Measurements from ENCODE around the gene RNF2.

RNF2 gene

DNA sequence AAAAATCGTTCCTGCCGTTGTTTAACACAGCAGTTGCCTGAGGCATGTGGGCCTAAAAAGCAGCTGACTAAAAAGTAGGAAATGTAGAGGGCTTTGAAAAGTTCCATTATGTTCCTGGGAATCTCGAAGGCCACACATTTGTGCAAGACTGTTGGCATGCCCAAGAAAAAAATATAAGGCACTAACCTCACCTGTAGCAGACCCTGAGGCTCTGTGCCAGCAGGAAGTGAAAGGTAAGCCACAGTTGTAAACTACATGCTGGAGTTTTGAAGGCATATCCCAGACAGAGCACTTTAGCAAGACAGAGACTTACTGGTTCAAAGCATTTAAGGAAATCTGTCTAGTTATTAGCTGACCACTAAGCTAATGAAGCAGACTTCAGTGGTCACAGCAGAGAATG is 58.7 kb downstream of the RNF2 start:
- no peak for DNase-seq

DNA sequence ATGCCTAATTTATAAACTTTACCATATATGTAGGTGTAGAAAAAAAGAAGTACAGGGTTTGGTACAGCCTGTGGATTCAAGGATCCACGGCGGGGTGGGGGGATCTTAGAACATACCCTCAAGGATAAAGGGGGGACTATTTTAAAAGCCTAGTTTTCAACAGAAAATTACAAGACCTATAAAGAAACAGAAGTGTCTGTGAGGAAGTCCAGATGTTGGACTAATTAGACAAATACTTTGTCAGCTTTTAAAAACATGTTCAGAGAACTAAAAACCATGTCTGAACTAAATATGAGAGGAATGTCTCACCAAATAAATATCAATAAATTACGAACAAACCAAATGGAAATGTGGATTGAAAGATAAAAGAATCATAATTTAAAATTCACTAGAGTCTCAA is 59.8 kb downstream of the RNF2 start:
- no peak for DNase-seq

DNA sequence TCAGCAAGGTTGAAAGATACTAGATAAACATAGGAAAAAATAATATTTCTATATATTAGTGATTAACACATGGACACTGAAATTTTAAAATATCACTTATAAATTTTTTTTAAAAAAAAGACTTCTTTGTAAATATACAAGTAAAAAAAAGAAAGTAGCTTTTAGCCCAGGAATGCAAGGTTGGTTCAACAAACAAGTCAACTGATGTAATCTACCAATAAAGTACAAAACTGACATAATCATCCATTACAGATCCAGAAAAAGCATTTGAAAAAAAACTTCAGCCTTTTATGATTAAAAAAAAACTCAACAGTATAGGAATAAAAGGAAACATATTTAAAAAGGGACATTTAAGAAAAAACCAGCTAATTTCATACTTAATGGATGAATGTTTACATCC is 63.0 kb downstream of the RNF2 start:
- no peak for DNase-seq

DNA sequence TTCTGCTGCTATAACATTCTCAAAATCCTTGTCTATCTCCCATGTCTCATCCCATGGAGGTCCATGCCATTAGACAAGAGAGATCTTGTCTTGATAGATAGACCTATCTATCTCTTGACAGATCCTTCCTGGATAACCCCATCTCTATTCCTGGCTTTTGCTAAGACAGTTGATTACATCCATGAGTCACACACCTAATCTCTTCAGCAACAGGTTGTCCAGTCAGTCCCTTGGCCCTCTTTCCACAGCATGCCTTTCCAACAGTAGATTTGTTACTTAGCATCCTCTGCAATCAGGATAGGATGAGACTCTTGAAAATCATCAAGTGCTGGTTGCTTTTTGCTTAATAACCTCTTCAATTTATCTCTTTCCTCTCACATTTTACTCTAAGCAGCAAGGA is 64.8 kb downstream of the RNF2 start:
- DNase-seq, result no peak

DNA sequence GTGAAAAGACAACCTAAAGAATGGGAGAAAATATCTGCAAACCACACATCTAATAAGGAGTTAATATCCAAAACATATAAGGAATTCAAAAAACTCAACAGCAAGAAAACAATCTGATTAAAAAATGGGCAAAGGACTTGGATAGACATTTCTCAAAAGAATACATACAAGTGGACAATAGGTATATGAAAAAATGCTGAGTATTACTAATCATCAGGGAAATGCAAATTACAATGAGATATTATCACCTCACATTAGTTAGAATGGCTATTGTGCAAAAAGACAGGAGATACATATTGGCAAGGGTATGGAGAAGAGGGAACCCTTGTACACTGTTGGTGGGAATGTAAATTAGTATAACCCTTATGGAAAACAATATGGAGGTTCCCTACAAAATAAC is 66.5 kb downstream of the RNF2 start:
- no peak for DNase-seq

DNA sequence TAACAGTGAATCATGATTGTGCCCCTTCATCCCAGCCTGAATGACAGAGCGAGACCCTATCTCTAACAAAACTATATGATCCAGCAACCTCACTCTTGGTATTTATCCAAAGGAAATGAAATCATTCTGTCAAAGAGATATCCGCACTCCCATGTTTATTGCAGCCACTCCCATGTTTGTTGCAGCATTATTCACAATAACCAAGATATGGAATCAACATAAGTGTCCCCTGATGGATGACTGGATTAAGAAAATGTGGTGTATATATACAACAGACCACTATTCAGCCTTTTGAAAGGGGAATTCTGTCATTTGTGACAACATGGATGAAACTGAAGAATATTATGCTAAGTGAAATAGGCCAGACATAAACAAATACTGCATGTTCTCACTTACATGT is 67.0 kb downstream of the RNF2 start:
- no peak for DNase-seq

DNA sequence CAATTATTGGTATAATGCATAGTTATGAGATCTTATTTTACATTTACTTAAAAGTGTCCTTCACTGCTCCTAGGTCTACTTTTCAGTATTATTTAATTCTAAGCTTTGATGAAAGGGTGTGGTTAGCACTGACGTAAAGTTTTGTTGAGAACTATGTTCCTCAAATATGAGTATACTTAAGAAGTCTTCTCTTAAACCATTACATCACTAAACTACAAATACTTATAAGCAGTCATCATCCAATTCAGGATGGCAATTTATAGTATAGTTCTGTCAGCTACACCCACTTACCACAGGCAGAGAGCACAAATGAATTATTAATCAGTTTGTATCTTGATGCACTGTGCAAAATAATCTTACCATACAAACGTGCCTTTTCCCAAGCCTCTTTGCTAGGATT is 84.3 kb downstream of the RNF2 start:
- no peak for DNase-seq

DNA sequence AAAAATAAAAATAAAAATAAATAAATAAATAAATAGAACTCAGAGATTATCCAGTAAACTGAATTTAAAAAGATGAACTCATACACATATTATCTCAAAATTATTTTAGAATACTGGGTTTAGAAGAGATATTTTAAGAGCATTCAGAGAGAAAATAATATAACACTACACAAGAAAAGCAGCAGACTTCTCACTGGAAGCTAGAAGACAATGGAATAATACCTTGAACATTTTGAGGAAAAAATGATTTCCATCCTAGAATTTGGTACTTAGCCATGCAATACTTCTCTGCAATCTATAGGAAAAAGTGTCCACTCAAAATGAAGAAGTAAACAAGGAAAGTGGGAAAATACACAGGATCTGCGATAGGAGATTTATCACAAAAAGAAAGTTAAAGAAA is 87.2 kb downstream of the RNF2 start:
- no peak for DNase-seq

DNA sequence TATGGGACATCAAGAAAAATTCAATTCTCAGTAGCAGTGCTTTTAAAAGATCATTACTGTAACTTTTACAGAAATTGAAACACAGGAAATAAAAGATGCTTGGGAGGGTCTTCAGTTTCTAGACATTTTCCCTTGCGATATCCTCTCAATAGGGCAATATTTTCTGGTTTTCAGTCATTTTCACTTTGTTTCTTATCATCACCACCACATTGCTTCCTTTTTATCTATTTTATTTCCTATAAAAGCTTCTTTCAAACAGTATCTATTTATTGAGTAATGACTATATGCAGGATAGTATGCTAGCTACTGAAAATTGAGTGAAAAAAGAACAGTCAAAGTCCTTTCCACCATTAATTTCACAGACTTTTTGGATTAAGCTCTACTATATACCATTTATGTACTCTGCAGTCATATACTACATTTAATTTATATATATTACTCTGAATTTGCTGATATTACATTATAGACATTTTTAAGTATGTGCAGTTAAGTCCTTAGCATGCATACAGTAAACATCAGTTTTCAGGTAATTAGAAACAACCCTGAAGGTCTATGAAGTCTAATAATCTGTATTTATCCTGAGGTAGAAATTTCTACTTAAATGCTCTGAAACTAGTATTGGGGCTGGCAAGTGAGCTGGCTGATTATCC is 92.7 kb downstream of the RNF2 start:
- no peak for DNase-seq

DNA sequence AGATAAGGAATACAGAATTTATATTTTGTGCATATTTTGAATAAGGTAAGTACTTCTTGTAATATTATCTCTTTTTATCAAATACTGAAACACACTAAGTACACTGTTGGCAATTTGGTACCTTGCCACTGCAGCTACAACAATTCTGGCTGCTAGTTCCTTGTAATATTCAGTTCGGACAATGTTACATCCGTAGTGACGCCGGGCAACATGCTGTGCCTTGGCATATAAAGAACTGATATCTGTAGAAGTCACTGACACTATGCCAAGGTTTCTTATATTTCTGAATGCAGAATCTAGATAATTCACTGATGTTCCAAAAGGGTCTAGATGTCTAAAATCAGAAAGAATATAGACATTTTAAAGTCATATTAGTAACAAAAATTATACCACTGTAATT is 93.9 kb downstream of the RNF2 start:
- DNase-seq, result no peak

DNA sequence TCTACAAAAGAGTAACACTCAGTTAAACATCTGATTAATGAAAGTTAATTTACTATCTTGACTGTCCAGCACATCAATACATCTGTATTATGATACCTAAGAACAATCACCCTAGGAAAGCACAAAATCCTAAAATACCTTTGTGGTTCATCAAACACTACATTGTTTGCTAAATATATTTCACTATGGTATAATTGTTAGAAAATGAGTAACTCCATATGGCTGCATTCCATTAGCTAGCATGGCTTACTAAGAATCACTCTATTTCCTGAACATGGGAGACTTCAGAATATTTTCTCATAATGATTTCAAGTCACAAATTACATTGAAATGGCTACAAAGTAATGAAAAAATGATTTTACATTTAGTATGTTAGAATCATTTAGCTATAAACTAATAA is 98.9 kb downstream of the RNF2 start:
- DNase-seq, result no peak

DNA sequence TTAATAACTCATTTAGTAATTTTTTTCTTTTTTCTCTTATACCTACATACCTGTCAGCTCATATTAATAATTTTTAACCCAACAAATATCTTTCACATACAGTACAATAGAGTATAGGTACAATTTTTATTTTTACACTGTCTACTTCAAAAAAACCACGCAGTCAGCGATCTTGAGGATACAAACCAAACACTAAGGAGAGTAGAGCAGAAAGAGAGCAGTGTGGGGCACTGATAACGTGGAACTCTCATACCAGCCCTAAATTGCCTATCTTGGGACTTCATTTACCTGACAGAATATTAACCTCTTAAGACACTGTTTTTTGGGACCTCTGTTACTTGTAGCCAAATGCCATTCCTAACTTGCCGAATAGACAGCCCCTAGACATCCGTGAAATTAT is 105.9 kb downstream of the RNF2 start:
- DNase-seq, result no peak

All from DMS79 treated with DMSO at 0.1 percent for 48 hours (cell line).